CD4-positive, alpha-beta T cell treated with Interleukin-15 for 1 hour (primary cell): ENCODE results near the gene PARD3B.

ENCODE experiments used
- DNase-seq: peaks from one replicate; pipeline ENCODE4 v3.0.0-alpha.2; 2020

The PARD3B gene

DNA sequence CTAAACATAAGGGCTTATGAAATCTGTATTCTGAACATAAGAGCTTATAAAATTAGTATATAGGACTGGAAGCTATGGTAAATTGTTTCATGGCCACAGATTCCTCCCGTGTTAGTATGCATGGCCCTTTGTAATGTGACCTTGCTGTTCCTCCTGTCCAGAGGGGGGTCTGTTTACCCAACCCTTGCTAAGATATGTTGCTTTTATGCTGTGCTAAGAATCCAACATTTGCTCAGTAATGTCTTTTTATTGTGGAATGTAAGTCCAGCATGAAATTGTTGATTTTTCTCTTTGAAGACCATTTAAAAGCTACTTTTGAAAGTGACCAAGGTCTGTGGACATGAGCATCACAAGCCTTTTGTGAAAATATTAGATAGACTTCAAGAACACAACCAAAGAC is 485.4 kb downstream of the PARD3B start:
- DNase-seq: no peak

DNA sequence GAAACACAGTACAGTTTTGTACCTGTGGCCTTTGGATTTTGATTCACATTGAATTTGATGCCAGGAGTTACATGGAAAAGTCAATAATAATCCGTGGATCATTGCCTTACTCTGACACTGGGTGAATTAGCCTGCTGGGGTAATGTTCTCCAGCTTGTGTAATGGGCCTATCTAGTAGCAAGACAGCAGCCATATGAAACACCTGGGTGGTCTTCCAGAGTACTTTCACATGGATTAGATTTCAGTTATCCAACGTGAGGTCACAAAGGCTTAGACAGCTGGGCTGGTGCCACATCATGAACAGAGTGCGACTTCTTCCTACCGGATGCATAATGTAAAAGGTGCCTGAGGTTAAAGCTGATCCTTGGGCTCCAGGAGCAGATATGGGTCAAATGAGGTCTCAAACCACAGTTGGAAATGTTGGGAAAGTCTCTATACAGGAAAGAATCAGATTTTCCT is 486.8 kb downstream of the PARD3B start:
- no peak for DNase-seq

DNA sequence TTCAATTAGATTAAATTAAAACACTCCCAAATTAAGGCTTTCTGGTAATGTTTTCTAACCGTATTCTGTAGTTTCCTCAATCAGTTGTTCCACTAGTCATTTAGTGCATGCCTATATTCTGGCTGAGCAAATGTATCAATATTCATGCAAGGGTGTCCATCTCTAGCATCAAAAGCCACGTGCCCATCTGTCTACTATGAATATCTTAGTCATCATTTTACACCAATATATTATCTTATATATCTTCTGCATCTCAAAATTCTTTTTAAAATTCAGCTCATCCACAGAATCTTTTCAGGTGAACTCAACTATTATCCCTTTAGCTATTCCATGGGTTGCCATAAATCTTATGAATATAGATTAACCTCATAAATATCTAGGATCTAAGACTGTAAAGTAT is 488.2 kb downstream of the PARD3B start:
- no peak for DNase-seq

GRCh38 chr2:205034034-205034433 is 488.8 kb downstream of the PARD3B start:
- DNase-seq: no peak

DNA sequence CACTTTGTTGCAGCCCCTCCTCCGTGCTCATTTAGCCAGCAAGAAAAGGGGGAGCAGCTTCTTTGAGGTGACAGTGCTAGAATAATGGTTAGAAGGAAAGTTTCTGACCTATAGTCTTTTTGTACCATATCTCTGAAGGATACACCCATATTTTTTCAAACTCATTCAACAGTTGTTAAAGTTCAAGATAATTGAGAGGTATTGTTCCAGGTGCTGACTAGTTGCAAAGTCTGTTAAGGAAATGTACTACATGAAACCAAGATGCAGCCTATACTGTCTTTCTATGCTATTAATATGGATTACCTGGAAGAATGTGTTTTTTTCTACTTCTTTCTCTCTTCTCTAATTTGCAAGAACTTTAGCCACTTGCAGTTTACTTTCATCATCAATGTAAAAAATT is 495.0 kb downstream of the PARD3B start:
- DNase-seq: no peak

GRCh38 chr2:205041472-205042130 is 496.3 kb downstream of the PARD3B start:
- no peak for DNase-seq

DNA sequence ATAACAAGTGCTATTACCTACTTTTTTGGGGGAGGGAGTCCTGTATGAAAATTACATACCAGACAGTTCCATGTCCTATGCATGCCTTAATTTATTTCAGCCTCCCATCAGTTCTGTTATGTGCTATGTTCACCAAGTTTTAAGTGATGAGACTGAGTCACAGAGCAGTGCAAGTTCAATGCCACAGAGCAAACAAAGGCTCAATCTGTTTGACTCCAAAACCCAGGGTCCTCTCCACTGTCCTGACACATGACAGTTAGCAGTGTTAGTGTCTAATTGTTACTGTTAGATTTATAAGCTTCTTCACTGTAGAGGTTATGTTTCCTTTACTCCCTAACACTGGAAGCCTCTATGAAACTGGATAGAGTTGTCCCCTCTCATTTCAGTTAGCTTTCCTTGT is 498.0 kb downstream of the PARD3B start:
- DNase-seq: no peak

GRCh38 chr2:205045706-205046105 is 500.4 kb downstream of the PARD3B start:
- no peak for DNase-seq

DNA sequence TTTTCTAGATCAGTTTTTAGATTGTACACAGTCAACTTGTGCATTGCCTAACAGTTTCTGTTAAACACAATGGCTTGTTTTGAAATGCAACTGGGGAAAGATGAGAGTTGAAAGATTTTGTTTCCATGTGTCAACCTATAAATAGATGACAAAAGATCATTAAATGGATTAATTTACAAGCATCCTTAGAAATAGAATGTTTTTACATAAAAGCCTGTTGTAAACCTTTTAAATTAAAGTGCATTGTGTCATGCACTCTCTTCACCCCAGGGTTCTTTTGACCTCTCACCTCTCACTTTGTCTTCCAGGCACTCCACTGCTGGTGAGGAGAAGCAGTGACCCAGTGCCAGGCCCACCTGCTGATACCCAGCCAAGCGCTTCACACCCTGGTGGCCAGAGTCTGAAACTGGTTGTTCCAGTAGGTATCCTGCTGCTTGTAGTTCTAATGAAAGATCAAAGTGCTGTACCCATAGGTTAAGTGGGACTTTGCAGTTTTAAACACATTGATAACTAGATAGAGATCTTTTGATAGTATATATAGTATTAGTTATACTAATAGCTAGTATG is 502.1 kb downstream of the PARD3B start:
- no peak for DNase-seq

DNA sequence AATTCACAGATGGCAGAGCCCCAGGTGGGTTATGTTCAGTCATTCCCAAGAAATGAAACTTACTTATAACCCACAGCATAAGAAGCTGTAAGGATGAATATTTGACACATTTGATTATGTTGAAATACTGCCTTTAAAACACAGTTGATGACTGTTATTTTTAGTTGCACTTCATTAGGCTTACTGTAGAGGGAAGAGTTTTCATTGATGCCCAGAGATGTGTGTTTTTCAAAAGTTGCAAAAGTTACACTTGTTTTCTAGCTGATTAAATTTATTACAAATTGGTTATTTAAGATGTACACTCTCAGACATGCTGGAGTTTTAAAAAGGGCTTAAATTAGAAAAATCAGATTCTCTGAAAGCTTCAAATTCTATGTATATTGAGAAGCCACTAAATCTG is 506.1 kb downstream of the PARD3B start:
- no peak for DNase-seq

GRCh38 chr2:205052781-205053180 is 507.5 kb downstream of the PARD3B start:
- DNase-seq: no peak

- DNase-seq: no peak
These were observed 508.6 kb downstream of the PARD3B start for GRCh38 chr2:205053827-205054410.

- no peak for DNase-seq
These were observed 509.5 kb downstream of the PARD3B start for GRCh38 chr2:205054789-205055188.

- DNase-seq: no peak
These were observed 510.0 kb downstream of the PARD3B start for GRCh38 chr2:205055251-205055650.

- no peak for DNase-seq
These were observed 510.9 kb downstream of the PARD3B start for GRCh38 chr2:205056151-205056561.

- no peak for DNase-seq
These were observed 513.1 kb downstream of the PARD3B start for GRCh38 chr2:205058409-205058808.

DNA sequence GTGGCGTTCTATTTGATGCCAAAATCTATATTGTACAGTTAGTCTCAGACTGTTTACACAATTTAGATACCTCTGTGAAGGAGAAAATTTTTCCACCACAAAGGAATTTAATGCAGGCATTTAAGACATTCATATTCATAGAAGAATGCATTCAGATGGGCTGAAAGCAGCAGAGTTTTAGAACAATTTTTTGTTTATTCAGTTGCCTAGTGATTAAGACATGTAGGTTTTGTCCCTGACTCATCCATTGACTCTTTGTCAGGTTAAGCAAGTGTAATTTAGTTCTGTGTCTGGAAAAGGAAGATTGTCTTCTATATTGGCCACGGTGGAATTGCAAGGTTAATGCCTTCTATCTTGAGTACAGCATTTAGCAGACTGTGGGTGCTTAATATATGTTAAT is 515.0 kb downstream of the PARD3B start:
- no peak for DNase-seq

GRCh38 chr2:205066081-205066480 is 520.8 kb downstream of the PARD3B start:
- DNase-seq: no peak

DNA sequence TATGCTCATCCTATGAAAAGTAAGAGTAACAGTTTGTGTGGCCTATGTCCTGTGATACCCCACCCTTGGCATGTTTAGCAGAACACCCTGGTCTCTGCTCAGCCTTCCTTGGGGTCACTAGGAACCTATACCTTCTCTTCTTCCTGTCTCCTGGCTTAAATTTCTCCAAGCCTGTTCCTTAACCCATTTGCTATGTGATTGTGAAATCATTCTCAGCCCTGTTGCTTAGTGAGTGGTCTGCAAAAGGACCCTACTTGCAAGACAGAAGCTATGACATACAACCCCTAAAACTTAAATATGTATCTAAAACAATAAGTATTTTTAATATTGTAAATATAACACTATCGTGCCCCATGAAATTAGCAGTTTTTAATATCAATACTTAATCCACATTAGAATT is 524.7 kb downstream of the PARD3B start:
- DNase-seq: no peak

DNA sequence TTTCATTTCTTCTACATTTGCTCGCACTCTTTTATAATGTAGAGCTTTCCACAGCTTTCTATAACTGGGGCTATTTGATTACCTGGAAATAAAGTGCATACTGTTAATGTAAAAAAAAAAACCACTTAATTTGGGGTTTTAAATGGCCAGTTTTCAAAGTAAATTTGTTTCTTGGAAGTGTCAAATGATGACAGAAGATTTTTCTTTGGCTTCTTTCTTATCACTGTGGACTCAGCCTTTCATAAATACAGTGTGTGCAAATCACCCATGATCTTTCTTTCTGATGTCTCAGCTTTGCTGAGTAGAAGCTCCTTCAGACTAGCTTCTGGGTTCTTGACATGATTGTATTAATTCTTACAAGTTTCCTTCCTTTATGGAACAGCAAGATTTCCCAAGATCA is 525.6 kb downstream of the PARD3B start:
- DNase-seq: no peak

- DNase-seq: no peak
These were observed 528.3 kb downstream of the PARD3B start for GRCh38 chr2:205073433-205074020.

- no peak for DNase-seq
These were observed 531.1 kb downstream of the PARD3B start for GRCh38 chr2:205076405-205076804.

DNA sequence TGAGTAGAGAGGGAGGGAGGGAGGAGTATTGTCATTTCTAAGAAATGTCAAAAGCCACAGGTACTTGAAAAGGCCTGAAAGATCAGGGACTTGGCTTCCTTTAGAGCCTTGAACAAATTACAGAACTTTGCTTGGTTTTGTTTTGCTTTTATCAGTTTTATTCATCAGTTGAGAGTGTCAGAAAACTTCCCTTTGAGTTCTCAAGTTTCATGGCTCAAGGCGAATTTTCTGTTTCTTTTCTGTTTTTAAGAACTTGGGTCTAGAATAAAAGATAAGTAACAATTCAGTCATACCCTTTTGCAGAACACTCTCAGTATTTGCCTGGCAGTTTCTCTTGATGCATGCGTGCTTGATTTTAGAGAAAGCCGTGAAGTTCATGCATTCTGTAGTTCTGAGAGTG is 531.9 kb downstream of the PARD3B start:
- DNase-seq: no peak

DNA sequence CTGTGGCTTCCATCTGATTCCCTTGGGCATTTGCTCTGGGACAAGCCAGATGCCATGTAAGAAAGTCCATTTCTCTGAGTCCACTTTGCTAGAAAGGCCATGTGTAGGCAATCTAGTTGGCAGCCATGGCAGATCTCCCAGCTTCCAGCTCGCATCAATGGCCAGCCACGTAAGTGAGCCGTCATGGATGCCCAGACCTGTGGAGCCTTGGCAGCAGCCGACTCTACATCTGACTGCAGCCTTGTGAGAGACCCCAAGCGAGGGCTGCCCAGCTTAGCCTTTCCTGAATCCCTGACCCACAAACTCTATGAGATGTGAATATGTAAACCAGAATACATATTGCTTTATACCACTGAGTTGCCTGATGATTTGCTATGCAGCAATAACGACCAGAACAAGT is 533.5 kb downstream of the PARD3B start:
- DNase-seq: no peak
